GM15510 (cell line): ENCODE measurements around the gene SLC30A4.

Experiments
- POLR2A ChIP-seq: IDR thresholded peaks from 3 replicates; pipeline ENCODE4 v1.6.1; 2011; ENCODE audit warnings: borderline replicate concordance; ENCODE audit not compliant: insufficient read length; ENCODE audit errors: extremely low read depth

Gene SLC30A4

GRCh38 chr15:45522328-45523165 lies at the start of gene SLC30A4:
Gene SLC30A4 (minus strand): TSS chr15:45522755. CDS start chr15:45522354, 401 bp downstream.
- TF ChIP-seq POLR2A = no peak

- no peak for TF ChIP-seq POLR2A
These were observed 33.5 kb upstream of the SLC30A4 start for GRCh38 chr15:45555934-45556608.

DNA sequence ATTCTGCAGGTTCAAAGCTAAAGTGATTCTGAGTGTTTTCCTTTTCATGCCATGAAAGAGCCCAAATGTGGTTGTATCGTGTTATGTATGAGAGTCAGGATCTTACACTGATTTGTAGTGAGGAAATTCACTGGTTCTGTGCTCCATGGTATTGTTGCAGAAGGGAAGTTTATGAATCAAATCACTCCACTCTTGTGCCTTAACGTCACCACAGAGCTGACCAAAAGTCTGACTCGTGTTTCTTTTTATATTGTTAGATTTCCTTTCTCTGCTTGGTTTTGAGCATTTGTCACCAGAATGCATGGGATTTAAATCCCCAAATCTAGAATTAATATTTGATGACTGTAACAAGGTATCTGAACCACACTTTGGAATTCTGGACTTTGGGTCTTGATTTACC lies 29.1 kb upstream of the SLC30A4 start:
- TF ChIP-seq POLR2A = no peak

GRCh38 chr15:45550436-45550835 lies 27.9 kb upstream of the SLC30A4 start:
- no peak for TF ChIP-seq POLR2A

DNA sequence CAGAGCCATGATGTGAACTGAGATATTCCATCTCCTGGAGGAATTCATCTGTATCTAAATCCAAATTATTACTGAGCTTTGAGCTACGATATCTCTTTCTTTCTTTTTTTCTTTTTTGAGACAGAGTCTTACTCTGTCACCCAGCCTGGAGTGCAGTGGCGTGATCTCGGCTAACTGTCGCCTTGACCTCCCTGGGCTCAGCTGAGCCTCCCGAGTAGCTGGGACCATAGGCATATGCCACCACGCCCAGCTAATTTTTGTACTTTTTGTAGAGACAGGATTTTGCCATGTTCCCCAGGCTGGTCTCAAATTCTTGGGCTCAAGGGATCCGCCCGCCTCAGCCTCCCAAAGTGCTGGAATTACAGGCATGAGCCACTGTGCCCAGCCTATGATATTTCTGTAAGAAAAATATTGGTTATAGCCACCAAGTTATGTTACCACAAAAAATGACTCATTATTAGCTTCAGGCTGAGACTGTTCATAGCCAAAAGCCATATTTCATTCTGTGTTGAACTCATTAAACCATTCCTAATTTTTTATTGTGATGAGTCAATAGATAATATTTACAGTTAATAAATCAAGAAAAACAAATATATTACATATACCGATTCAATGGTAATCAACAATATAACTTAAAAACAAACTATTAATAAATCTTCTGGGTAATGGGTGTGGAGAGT lies 27.1 kb upstream of the SLC30A4 start:
- TF ChIP-seq POLR2A = no peak

DNA sequence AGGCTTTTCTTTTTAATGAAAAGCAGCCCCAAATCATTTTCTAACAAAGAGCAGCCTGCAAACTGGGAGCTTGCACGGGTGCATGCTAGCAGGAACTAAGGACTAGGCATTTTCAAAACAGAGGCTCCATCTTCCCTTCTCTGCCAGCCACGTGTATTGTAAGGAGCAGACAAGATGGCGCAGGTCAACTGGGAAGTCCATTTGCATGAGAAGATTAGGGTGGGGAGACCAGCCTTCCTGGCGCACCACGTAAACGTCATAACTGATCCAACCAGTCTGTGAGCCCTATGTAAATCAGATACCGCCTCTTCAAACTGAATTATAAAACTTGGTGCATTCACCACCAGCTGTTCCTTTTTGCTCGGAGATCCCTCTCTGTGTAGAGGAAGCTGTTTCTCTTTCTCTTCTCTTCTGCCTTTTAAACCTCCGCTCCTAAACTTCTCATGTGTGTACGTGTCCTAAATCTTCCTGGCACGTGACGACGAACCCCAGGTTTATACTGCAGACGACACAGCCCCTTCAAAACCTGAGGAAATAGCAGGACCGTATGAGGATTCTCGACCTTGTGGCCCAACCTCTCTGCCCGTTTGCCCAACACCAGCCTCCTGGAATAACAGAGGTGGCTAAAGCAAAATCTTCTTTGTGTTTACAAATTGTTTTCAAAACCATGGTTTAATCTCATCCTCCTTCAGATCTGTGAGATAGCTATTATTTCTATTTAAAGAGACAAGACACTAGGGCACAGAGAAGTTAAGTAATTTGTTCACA lies 26.4 kb upstream of the SLC30A4 start:
- no peak for TF ChIP-seq POLR2A

- TF ChIP-seq POLR2A = no peak
These were observed 24.2 kb upstream of the SLC30A4 start for GRCh38 chr15:45546789-45547188.

DNA sequence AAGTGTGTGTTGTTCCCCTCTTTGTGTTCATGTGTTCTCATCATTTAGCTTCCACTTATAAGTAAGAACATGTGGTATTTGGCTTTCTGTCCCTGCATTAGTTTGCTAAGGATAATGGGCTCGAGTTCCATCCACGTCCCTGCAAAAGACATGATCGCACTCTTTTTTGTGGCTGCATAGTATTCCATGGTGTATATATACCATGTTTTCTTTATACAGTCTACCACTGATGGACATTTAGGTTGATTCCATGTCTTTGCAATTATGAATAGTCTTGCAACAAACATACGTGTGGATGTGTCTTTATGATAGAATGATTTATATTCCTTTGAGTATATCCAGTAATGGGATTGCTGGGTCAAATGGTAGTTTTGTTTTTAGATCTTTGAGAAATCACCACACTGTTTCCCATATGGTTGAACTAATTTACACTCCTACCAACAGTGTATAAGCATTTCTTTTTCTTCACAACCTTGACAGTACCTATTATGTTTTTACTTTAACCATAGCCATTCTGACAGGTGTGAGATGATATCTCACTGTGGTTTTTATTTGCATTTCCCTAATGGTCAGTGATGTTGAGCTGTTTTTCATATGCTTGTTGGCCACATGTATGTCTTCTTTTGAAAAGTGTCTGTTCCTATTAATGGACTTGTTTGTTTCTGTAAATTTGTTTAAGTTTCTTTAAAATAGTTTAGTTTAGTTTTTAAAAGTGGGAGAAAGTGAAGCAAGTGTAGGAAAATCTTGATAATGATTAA lies 21.9 kb upstream of the SLC30A4 start:
- no peak for TF ChIP-seq POLR2A

- TF ChIP-seq POLR2A = no peak
These were observed 20.5 kb upstream of the SLC30A4 start for GRCh38 chr15:45543051-45543450.

- no peak for TF ChIP-seq POLR2A
These were observed 18.0 kb upstream of the SLC30A4 start for GRCh38 chr15:45540531-45540930.

- no peak for TF ChIP-seq POLR2A
These were observed 17.1 kb upstream of the SLC30A4 start for GRCh38 chr15:45539680-45540079.

DNA sequence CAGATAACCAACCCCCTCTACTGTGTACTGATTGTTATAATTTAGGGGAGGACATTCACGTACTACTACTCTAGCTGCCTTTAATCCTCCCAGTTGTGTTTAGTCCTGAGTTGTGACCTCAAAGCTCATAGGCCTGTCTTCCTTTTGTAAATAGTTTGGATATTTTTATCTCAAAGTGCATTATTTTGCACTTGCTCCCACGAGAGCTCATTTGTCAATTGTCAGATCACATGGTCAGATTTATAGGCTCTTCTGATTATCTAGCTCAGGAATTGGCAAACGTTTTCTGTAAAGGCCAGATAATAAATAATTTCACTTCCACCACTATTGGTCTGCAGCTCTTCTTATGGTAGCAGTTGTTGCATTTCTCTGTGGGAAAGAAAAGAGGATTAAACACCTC lies 14.4 kb upstream of the SLC30A4 start:
- no peak for TF ChIP-seq POLR2A

DNA sequence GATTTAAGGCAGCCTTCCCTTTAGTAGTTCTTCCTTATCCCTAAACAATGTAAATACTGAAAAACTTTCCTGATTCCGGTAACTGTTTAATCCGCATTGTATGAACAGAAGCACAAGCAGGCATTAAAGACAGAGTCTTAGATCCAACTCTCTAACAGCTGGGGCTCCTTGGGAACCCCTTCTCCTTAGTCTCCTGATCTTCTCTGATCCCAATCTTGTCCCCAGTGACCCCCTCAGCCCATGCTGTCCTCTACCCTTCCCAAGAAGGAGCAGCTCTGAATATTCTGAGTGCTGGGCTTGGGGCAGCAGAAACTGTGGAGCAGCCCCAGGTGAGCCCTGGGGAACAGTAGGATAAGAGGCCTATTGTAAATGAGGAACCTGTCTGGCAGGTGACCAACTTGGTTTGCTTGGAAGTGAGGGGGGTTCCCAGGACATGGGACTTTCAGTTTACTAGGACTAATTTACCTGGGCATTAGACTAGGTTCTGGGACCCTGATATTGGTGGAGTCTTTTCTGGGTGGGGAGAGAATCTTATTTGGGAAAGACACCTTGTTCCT lies 13.0 kb upstream of the SLC30A4 start:
- TF ChIP-seq POLR2A = no peak

DNA sequence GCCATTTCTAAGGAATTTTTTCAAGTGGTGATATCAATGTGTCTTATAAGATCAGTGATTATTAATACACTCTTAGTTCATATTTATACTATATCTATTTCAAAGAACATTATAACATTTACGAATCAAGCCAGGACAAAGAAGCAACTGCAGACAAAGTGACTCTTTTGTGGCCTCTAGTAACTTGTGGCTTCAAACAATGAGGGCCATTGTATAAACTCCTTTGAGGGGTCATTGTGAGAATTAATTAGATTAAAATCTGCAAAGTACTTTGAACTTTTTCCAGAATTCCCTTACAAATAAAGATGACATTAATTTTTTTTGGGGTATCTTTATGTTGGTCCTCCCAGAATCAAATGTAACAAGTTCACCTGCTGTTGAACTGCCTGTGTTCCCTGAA lies 12.3 kb upstream of the SLC30A4 start:
- TF ChIP-seq POLR2A = no peak

- no peak for TF ChIP-seq POLR2A
These were observed 7.1 kb upstream of the SLC30A4 start for GRCh38 chr15:45529613-45530012.

DNA sequence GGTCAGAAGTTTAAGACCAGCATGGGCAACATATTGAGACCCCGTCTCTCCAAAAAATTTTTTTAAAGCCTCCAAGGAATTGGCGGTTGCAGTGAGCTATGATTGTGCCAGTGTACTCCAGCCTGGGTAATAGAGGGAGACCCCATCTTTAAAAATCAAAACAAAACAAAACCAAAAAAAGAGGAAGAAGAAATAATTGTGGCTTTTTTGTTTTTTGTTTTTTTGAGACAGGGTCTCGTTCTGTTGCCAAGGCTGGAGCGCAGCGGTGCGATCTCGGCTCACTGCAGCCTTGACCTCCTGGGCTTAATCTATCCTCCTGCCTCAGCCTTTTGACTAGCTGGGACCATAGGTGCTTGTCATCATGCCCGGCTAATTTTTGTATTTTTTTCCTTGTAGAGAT lies 4.5 kb upstream of the SLC30A4 start:
- no peak for TF ChIP-seq POLR2A
